ENCODE data around the gene INPP4B.

INPP4B gene

DNA sequence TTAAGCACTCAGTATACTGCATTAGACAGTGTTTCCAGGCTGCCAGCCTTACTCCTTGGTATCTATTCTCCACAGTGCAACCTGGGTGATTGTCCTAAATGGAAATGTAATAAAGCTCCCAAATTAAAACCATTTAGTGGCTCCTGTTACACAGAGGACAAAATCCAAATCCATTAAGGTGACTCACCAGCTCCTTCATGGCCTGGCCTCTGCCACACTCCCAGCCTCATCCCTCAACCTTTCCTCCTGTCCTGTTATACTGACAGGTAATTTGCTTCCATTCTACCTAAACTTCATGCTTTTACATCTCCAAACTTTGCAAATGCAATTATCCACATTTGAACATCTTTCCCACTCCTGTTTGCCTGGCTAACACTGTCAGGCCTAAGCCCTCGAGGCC lies 140.3 kb downstream of the INPP4B start:
- no peak for DNase-seq (ENCODE audit: low read depth)
- no peak overlapping the region for H3K4me3 ChIP-seq (ENCODE audit: low read depth, low read length)
- TF ChIP-seq POLR2A (IDR thresholded peaks at IDR 0.05; ENCODE audit: extremely low read depth, insufficient read length) (no peak), MYC (IDR thresholded peaks at IDR 0.05; ENCODE audit: low read depth, low read length) (no peak)
- TF ChIP-seq, protein P1, sequence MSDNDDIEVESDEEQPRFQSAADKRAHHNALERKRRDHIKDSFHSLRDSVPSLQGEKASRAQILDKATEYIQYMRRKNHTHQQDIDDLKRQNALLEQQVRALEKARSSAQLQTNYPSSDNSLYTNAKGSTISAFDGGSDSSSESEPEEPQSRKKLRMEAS (IDR thresholded peaks at IDR 0.05; ENCODE audit: low read depth, low read length): no peak
- TF ChIP-seq, protein P2, sequence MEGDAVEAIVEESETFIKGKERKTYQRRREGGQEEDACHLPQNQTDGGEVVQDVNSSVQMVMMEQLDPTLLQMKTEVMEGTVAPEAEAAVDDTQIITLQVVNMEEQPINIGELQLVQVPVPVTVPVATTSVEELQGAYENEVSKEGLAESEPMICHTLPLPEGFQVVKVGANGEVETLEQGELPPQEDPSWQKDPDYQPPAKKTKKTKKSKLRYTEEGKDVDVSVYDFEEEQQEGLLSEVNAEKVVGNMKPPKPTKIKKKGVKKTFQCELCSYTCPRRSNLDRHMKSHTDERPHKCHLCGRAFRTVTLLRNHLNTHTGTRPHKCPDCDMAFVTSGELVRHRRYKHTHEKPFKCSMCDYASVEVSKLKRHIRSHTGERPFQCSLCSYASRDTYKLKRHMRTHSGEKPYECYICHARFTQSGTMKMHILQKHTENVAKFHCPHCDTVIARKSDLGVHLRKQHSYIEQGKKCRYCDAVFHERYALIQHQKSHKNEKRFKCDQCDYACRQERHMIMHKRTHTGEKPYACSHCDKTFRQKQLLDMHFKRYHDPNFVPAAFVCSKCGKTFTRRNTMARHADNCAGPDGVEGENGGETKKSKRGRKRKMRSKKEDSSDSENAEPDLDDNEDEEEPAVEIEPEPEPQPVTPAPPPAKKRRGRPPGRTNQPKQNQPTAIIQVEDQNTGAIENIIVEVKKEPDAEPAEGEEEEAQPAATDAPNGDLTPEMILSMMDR (IDR thresholded peaks at IDR 0.05; ENCODE audit: low read depth, low read length): no peak

DNA sequence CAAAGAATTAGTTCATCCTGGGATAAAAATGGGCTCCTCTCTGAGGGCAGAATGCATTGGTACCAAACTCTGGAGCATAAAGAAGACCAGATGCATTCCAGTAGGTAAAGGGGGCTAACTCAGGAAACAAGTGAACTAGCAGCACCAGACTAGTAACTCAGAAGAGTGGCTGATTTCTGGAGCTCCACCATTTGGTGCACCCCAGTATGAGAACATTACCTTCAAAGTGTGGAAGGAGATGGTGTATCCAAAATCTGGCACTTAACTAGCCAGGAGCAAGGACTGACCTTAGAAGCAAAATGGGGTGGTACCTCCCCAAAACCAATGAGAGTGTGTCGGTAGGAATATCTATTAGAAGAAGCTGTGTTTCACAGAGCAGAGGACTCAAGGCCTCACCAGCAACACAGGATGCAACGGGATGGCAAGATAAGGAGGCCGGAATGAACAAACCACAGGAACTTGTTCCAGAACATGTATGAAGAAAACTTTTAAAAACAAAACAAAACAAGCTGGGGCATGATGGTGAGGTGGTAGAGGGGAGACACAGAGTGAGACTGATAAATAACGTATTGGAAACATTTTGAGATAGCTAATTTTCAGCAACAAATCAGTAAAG lies 142.3 kb downstream of the INPP4B start:
- no peak overlapping the region for H3K4me3 ChIP-seq (ENCODE audit: low read depth, low read length)
- DNase-seq (ENCODE audit: low read depth): no peak
- TF ChIP-seq, protein P2 (IDR thresholded peaks at IDR 0.05; ENCODE audit: low read depth, low read length): no peak
- TF ChIP-seq POLR2A (IDR thresholded peaks at IDR 0.05; ENCODE audit: extremely low read depth, insufficient read length) (no peak), MYC (IDR thresholded peaks at IDR 0.05; ENCODE audit: low read depth, low read length) (no peak)
- TF ChIP-seq, protein P1 (IDR thresholded peaks at IDR 0.05; ENCODE audit: low read depth, low read length): no peak

GRCh38 chr4:142701017-142701416 lies 145.1 kb downstream of the INPP4B start:
- TF ChIP-seq, protein P1 (IDR thresholded peaks at IDR 0.05; ENCODE audit: low read depth, low read length): no peak
- no peak for TF ChIP-seq MYC (IDR thresholded peaks at IDR 0.05; ENCODE audit: low read depth, low read length)
- TF ChIP-seq, protein P2 (IDR thresholded peaks at IDR 0.05; ENCODE audit: low read depth, low read length): no peak
- TF ChIP-seq POLR2A (IDR thresholded peaks at IDR 0.05; ENCODE audit: extremely low read depth, insufficient read length): no peak
- no peak overlapping the region for H3K4me3 ChIP-seq (ENCODE audit: low read depth, low read length)

DNA sequence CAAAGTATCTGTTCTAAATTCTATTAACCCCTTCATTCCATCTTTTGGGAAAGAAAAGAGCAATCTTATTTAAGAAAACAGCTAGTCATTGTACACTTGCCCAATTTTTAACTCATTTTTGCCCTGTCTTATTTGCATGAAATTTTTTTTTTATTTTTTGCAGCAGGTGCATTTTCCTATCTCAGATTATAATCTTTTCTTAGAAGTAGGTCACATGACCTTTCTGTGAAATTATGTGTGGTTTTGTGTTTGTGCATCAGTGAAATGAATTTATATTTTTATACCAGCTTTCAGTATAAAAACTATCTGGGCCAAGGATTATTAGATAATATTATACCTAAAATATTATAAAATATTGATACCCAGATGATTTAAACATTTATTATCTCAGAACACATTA lies 145.6 kb downstream of the INPP4B start:
- no peak for TF ChIP-seq MYC (IDR thresholded peaks at IDR 0.05; ENCODE audit: low read depth, low read length)
- TF ChIP-seq, protein P1 (IDR thresholded peaks at IDR 0.05; ENCODE audit: low read depth, low read length): no peak
- TF ChIP-seq, protein P2 (IDR thresholded peaks at IDR 0.05; ENCODE audit: low read depth, low read length): no peak
- TF ChIP-seq POLR2A (IDR thresholded peaks at IDR 0.05; ENCODE audit: extremely low read depth, insufficient read length): no peak
- no peak overlapping the region for H3K4me3 ChIP-seq (ENCODE audit: low read depth, low read length)
- no peak for DNase-seq (ENCODE audit: low read depth)

More at GRCh38 chr4:142701017-142701416, 145.1 kb downstream of the INPP4B start:
- DNase-seq (ENCODE audit: low read depth): no peak

- no peak for DNase-seq (ENCODE audit: low read depth)
- TF ChIP-seq, protein P2 (IDR thresholded peaks at IDR 0.05; ENCODE audit: low read depth, low read length): no peak
- TF ChIP-seq MYC (IDR thresholded peaks at IDR 0.05; ENCODE audit: low read depth, low read length): no peak
- H3K4me3 ChIP-seq (ENCODE audit: low read depth, low read length): no peak overlapping the region
Measured at GRCh38 chr4:142698552-142698951, 147.5 kb downstream of the INPP4B start.

DNA sequence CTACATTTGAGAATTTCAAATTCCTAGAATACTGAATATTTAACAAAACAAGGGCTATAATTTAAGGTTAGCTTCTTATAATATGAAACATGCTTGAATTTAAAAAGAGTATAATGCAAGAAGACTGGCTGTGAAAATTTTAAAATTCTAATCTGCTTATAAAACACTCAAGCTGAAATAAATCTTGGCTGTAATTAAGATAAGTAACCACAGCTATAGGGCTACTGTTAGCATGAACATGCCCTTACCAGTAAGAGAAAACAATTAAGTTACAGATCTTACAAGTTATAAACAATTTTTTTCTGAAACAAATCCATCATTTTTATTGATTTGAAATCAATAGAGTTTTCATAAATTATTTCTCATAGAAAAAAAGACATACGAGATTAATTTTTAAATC lies 148.2 kb downstream of the INPP4B start:
- TF ChIP-seq, protein P1 (IDR thresholded peaks at IDR 0.05; ENCODE audit: low read depth, low read length): no peak
- no peak for TF ChIP-seq MYC (IDR thresholded peaks at IDR 0.05; ENCODE audit: low read depth, low read length)
- TF ChIP-seq, protein P2 (IDR thresholded peaks at IDR 0.05; ENCODE audit: low read depth, low read length): no peak
- TF ChIP-seq POLR2A (IDR thresholded peaks at IDR 0.05; ENCODE audit: extremely low read depth, insufficient read length): no peak
- no peak for DNase-seq (ENCODE audit: low read depth)
- no peak overlapping the region for H3K4me3 ChIP-seq (ENCODE audit: low read depth, low read length)

All from NB4 (cell line).